Activated CD8-positive, alpha-beta T cell treated with anti-CD3 and anti-CD28 coated beads for 36 hours (primary cell): ENCODE measurements around the gene CABLES2. TPM values are rescaled to one million over a fixed set of nuclear protein-coding genes. Genes with fewer than 3 reads are reported as not detected.
"Not testable (repeated sequence)": the region's sequence is repeated elsewhere in the genome, so short reads cannot be mapped to it uniquely, and the experiment has no call there.

Source experiments
- ATAC-seq: fragments of 200-7000 bp; cut with Tn5 transposase; one replicate; pipeline ENCODE4 v1.10.0; 2021; ENCODE audit warnings: mild to moderate bottlenecking, moderate library complexity
- CTCF ChIA-PET: fragments of 350-600 bp; sonication (Branson Sonifier 250); formaldehyde crosslinking; loops from one replicate; lab custom pipeline; 2021; ENCODE audit warnings: antibody characterized with exemption; lab: Charles Lee
- POLR2A ChIA-PET: fragments of 350-600 bp; sonication (Branson Sonifier 250); formaldehyde crosslinking; loops from one replicate; lab custom pipeline; 2021; ENCODE audit warnings: antibody characterized with exemption; lab: Charles Lee
- DNase-seq: peaks from one replicate; pipeline ENCODE4 v3.0.0-alpha.2; 2020
- H3K27ac Mint-ChIP-seq: one replicate; pipeline ENCODE4 v1.8.0; 2021; ENCODE audit warnings: mild to moderate bottlenecking, mixed read lengths
- H3K27me3 Mint-ChIP-seq: one replicate; pipeline ENCODE4 v1.8.0; 2021; ENCODE audit warnings: mixed read lengths
- H3K36me3 Mint-ChIP-seq: one replicate; pipeline ENCODE4 v1.8.0; 2021; ENCODE audit warnings: low read depth, mixed read lengths
- H3K4me1 Mint-ChIP-seq: one replicate; pipeline ENCODE4 v1.8.0; 2021; ENCODE audit warnings: low read depth, mixed read lengths
- H3K4me3 Mint-ChIP-seq: one replicate; pipeline ENCODE4 v1.8.0; 2021; ENCODE audit warnings: mild to moderate bottlenecking, moderate library complexity, mixed read lengths
- H3K9me3 Mint-ChIP-seq: one replicate; pipeline ENCODE4 v1.8.0; 2021; ENCODE audit warnings: mixed read lengths
- intact Hi-C: fragments of 100-400 bp; cut with micrococcal nuclease; formaldehyde crosslinking; loops from one replicate; pipeline ENCODE4 v1.10.0; 2022
- total RNA-seq, 2 experiments: library from RNA; stranded (reverse); gene quantifications; one replicate each; pipeline ENCODE4 v1.2.3, GENCODE V29; 2021
- TF ChIP-seq, protein P1 (sequence below): fragments of 200-600 bp; IDR thresholded peaks from one replicate; pipeline ENCODE4 v1.8.0; 2022; ENCODE audit warnings: antibody characterized with exemption, mild to moderate bottlenecking

CABLES2 gene
- total RNA-seq, 2 experiments from 2014 or later, result 3.2 to 4.5 TPM

DNA sequence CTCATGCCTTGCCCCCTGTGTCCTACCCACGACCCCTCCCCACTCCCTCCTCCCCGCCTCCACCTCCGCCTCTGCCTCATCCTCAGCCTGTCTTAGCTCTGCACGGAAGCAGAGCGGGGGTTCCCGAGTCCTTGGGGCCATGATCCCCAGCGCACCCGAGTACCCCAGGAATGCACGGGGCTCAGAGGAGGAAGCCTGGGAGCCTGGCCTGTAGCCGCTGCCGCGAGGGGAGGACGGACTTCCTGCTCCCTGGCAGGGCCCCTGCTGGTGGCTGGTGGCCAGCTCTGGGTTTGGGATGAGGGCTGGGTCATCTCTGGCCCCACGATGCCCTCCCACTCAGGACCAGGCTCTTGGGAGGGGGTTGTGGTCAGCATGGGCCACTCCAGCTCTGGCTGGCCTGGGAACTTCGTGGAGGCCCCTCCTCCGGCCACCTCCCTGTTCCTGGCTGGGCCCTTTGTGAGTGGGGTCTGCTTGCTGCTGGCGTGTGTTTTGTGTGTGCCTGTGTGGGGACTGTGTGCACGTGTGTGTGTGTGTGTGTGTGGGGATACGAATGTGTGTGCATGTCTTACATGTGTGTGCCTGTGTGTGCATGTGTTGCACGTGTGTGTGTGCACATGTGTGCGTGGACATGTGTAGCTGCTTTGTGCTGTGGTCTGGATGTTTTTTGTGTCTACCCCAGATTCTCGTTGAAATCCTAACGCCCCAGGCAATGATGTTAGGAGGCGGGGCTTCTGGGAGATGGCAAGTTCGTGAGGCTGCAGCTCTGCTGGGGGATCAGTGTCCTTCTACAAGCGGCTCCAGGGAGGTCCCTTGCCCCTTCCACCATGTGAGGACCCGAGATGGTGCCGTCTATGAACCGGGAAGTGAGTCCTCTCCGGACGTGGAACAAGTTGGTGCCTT is 21.6 kb upstream of the CABLES2 start:
- DNase-seq, result no peak
- ChIA-PET POLR2A (no interaction called here), CTCF (no interaction called here)
- Mint-ChIP-seq H3K4me3 (no peak overlapping the region), H3K9me3 (no peaks in the 10 kb centered on the region), H3K27ac (no peak overlapping the region), H3K4me1 (no peaks in the 10 kb centered on the region), H3K36me3 (no peaks in the 10 kb centered on the region), H3K27me3 (peaks cover under 1% of the 10 kb centered on the region)
- intact Hi-C loops, result no loop called here
- TF ChIP-seq, protein P1, sequence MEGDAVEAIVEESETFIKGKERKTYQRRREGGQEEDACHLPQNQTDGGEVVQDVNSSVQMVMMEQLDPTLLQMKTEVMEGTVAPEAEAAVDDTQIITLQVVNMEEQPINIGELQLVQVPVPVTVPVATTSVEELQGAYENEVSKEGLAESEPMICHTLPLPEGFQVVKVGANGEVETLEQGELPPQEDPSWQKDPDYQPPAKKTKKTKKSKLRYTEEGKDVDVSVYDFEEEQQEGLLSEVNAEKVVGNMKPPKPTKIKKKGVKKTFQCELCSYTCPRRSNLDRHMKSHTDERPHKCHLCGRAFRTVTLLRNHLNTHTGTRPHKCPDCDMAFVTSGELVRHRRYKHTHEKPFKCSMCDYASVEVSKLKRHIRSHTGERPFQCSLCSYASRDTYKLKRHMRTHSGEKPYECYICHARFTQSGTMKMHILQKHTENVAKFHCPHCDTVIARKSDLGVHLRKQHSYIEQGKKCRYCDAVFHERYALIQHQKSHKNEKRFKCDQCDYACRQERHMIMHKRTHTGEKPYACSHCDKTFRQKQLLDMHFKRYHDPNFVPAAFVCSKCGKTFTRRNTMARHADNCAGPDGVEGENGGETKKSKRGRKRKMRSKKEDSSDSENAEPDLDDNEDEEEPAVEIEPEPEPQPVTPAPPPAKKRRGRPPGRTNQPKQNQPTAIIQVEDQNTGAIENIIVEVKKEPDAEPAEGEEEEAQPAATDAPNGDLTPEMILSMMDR, result no peak
- ATAC-seq, result no peak

DNA sequence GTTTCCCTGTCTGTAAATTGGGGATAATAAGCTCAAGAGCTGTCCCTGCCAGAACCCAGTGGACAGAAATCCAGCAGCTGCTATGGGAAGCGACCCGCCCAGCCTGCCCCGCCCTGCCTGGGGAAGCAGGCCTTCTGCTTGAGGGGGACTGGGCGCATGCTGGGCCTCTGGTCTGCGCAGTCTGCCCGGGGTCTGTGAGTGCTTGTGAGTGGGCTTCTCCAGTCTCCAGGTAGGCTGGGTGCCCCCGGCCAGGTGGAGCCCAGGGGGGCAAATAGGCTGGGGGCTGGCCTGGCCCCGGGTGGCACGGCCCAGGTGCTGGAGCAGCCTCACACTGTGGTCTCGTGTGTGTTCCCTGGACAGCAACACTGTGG is 20.9 kb upstream of the CABLES2 start:
- Mint-ChIP-seq H3K9me3 (no peaks in the 10 kb centered on the region), H3K4me1 (no peaks in the 10 kb centered on the region), H3K27ac (no peak overlapping the region), H3K36me3 (no peaks in the 10 kb centered on the region), H3K4me3 (no peak overlapping the region), H3K27me3 (no peaks in the 10 kb centered on the region)
- no peak for DNase-seq
- ChIA-PET CTCF (no interaction called here), POLR2A (no interaction called here)
- ATAC-seq, result no peak
- intact Hi-C loops, result no loop called here
- TF ChIP-seq, protein P1, result no peak

DNA sequence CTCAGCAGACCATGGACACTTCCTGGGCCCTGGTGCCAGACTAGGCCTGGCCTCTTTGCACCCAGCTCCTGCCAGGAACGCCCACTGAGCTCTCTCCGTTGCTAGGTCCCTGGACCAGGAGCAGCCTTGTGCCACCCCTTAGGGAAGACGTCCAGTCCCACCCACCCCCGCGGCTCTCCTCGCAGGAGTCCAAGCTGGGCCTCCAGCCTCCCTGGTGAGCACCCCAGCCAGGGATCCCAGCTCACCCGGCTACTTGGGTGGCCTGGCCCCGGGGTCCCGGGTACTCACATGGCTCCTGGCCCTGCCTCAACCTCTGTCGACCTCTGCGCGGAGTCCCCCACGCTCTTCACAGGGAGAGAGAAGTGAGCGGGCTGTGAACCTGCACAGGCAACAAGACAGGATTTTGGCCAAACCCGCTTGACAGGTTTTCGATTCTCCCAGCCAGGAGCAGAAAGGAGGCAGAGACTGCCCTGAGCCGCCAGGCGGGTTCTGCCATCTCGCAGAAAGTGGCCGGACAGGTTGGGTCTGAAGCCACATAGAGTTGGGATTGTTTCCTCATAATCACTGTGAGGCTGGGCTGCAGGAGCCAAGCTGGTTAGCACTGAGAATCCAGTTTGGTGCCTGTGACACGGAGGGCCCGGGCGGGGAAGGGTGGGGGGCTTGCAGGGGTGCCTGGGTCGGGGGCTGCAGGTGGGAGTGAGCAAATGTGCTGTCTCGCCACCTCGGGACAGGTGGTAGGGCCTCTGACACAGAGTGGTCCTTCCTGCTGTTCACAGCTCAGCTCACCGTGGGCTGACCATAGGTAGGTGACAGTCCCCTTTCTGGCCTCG is 20.3 kb upstream of the CABLES2 start, which contains the start of gene RBBP8NL:
RBBP8NL (minus strand) TSS at position 368 of the 830 bp plus-strand sequence. CDS start 7,892 bp downstream, outside the sequence.
- no peak within 1 kb of the TSS for H3K4me3 Mint-ChIP-seq
- intact Hi-C loops, result no loop called here
- CTCF ChIA-PET, result no interaction called here

DNA sequence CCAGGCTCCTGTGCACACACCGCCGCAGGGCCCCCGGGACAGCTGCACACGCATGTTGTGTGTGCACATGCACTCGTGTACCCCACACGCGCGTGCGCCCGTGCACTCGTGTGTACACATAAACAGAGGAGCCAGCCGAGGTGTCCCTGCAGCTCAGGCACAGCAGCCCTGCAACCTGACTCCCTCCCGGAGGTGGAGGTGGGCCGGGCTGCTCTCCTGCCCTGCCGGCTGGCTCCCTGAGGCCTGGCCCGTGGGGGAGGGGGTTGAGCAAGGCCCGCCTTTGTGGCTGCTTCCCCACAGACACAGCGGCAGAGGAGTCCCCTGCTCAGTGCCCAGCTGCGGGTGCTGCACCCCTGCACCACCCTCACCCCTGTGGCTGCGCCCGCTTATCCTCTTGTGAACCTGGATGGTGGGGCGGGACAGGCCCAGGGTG is 19.6 kb upstream of the CABLES2 start:
- DNase-seq (no peak), ATAC-seq (no peak)
- TF ChIP-seq, protein P1, result no peak
- Mint-ChIP-seq H3K27ac (no peak overlapping the region), H3K4me1 (no peaks in the 10 kb centered on the region), H3K9me3 (no peaks in the 10 kb centered on the region), H3K36me3 (no peaks in the 10 kb centered on the region), H3K27me3 (no peaks in the 10 kb centered on the region), H3K4me3 (no peak overlapping the region)
- intact Hi-C loops, result no loop called here
- POLR2A ChIA-PET, result no interaction called here
- CTCF ChIA-PET, result no interaction called here

More for the DNA sequence above, 20.3 kb upstream of the CABLES2 start, which contains the start of gene RBBP8NL:
- H3K27me3 Mint-ChIP-seq, result no peaks in the 10 kb centered on the region
- no peaks in the 10 kb centered on the region for H3K9me3 Mint-ChIP-seq
- ATAC-seq (no peak), DNase-seq (no peak)
- POLR2A ChIA-PET, result no interaction called here
- no peak within 1 kb of the TSS for H3K27ac Mint-ChIP-seq
- no peaks in the 10 kb centered on the region for H3K4me1 Mint-ChIP-seq
- no peaks in the 10 kb centered on the region for H3K36me3 Mint-ChIP-seq
- TF ChIP-seq, protein P1, result no peak

DNA sequence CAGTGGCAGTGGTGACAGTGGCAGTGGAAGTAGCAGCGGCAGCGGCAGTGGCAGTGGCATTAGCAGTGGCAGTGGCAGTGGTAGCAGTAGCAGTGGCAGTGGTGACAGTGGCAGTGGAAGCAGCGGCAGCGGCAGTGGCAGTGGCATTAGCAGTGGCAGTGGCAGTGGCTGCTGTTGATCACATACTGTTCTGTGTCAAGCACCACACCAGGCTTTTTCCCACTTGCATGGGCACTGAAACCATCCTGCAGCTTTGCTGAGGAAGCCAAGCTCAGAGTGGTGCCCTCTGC is 18.9 kb upstream of the CABLES2 start:
- POLR2A ChIA-PET, DNase-seq: not testable (repeated sequence)

More for the DNA sequence above, 18.9 kb upstream of the CABLES2 start:
- ATAC-seq, CTCF ChIA-PET, H3K4me1 Mint-ChIP-seq, H3K27ac Mint-ChIP-seq, H3K4me3 Mint-ChIP-seq, H3K9me3 Mint-ChIP-seq, H3K27me3 Mint-ChIP-seq, H3K36me3 Mint-ChIP-seq, intact Hi-C loops: not testable (repeated sequence)
